Stomach (tissue), 4 donors: ENCODE results near the gene ECHDC1.

Experiments used
- POLR2A ChIP-seq, 4 donors: fragments of 450-650 bp; IDR thresholded peaks; one replicate each; pipeline ENCODE4 v1.6.1; 2016; ENCODE audit warnings: antibody characterized with exemption in 4 of 4, control low read depth in 2 of 4, mild to moderate bottlenecking in 1 of 4, moderate library complexity in 1 of 4
- TF ChIP-seq, protein P1 (sequence below), 7 experiments: fragments of 450-650 bp in 4 of 7; fragments of 200-600 bp in 3 of 7; sonication (generic) in 3 of 7; IDR thresholded peaks; one replicate each; pipeline ENCODE4 v1.5.1; 2016 to 2019; ENCODE audit warnings: antibody characterized with exemption in 7 of 7, control low read depth in 2 of 7, mild to moderate bottlenecking in 1 of 7

DNA sequence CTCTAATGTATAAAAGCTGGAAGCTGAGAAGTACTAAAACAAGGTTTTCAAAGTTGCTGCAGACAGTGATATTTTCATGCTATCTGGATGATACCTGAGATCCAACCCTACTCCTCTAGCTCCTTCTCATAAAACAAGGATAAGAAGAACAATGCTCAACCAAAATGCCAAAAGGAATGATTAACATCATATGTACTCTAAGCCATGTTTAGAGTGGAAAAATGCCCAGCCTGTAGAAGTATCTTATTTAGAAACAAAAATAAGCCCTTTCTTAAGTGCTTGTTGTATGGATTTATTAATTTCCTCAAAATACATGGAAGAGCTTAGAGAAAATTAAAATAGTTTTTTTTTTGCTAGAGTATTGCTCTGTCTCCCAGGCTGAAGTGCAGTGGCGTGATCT is 23.7 kb downstream of the ECHDC1 start:
- TF ChIP-seq, protein P1, sequence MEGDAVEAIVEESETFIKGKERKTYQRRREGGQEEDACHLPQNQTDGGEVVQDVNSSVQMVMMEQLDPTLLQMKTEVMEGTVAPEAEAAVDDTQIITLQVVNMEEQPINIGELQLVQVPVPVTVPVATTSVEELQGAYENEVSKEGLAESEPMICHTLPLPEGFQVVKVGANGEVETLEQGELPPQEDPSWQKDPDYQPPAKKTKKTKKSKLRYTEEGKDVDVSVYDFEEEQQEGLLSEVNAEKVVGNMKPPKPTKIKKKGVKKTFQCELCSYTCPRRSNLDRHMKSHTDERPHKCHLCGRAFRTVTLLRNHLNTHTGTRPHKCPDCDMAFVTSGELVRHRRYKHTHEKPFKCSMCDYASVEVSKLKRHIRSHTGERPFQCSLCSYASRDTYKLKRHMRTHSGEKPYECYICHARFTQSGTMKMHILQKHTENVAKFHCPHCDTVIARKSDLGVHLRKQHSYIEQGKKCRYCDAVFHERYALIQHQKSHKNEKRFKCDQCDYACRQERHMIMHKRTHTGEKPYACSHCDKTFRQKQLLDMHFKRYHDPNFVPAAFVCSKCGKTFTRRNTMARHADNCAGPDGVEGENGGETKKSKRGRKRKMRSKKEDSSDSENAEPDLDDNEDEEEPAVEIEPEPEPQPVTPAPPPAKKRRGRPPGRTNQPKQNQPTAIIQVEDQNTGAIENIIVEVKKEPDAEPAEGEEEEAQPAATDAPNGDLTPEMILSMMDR (IDR thresholded peaks at IDR 0.05) = no peak
- no peak for TF ChIP-seq POLR2A (IDR thresholded peaks at IDR 0.05)
